Erythroblast (primary cell): ENCODE data around the gene AMELY.
"Not testable (repeated sequence)": the region's sequence is repeated elsewhere in the genome, so short reads cannot be mapped to it uniquely, and the experiment has no call there.

Experiments
- DNase-seq, 2 experiments: peaks; one replicate each; lab custom pipeline; 2025; lab: John Stamatoyannopoulos, UW
- GATA1 ChIP-seq: IDR thresholded peaks from 2 replicates; pipeline ENCODE4 v1.6.1; 2011; ENCODE audit warnings: low read depth, mild to moderate bottlenecking, control low read depth, low read length, moderate library complexity
- POLR2A ChIP-seq: IDR thresholded peaks from 2 replicates; pipeline ENCODE4 v1.6.1; 2011; ENCODE audit warnings: mild to moderate bottlenecking, low read length

Gene AMELY

DNA sequence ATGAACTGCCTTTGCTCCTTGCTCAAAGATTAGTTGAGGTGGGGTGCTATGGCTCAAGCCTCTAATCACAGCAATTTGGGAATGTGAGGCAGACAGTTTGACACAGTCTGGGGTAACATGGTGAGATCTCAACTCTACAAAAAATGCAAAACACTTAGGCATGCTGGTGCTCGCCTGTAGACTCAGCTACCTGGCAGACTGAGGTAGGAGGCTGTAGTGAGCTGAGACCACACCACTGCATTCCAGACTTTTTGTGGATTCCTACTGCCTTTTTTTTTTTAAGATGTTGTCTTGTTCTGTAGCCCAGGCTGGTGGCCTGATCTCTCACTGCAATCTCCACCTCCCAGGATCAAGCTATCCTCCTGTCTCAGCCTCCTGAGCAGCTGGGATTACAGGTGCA, 4.0 kb downstream of the AMELY start:
- no peak for DNase-seq
- TF ChIP-seq POLR2A (no peak), GATA1 (no peak)

DNA sequence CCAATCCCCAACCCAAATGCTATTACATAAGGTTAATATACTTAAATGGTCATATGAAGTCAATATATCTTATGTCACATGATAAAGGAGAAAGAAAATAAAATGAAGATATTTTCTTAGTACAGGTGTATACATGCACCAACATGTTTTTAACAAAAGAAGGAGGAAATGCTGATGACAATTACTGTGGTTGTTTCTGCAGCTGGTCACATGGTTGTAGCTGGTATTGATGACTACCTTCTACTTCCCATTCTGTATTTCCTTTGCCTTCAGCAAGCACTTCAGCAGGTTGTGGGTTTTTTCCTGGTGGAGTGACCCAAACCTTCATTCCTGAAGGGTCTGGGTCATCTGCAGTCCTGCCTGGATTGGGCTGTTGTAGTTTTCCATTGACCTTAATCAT, 9.4 kb downstream of the AMELY start:
- DNase-seq = not testable (repeated sequence)

DNA sequence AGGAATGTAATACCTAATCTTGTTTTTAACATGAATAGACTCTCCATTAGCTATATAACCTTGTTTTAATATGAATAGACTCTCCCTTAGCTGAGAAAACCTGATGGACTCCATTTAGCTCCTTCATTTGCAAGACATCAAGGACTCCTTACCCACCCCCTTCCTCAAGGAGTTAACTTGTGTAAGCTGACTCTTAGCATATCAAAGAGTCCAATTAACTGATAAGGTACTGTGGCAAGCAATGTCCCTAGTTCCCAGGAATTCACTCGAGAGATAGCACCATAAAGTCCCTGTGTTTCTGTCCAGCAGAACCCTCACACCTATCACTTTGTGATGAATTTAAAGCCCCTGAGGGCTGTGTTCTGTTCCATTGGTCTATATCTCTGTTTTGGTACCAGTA, 16.3 kb downstream of the AMELY start:
- TF ChIP-seq POLR2A (no peak), GATA1 (no peak)
- no peak for DNase-seq

DNA sequence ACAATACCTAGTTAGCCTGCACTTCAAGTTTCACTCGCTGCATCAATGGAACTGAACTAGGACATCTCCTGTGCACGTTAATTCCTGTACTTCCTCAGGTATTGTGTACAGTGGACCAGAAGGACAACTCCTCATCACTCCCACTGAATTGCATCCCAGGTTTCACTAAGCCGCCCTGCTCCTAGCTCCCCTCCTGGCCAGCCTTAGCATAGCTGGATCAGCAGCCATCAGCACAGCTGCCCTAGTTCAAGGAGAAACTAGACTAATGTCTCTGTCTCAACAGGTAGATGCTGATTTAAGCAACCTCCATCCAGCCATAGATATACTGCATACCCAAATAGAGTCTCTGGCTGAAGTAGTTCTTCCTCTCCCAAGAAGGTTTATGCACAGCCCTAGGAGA, 17.1 kb downstream of the AMELY start:
- no peak for TF ChIP-seq GATA1
- TF ChIP-seq POLR2A = no peak
- no peak for DNase-seq

DNA sequence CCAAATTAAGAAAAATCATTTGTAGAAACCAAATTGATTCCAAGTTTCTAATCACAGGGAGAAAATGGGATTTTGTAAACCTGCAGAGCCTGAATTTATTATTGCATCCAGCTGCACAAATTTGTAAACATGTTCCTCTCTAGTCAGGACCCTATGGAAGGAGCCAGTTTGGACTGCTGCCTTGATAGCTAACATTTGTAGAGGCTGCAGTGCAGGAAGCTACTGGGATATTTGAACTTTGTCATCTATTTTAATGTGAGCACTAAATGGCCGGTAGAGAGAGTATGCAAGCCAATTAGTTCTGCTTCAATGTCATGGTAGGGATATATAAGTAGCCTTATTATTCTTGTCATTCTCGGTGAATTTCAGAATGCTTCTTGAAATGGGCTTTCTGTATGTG, 62.2 kb downstream of the AMELY start:
- no peak for DNase-seq
- TF ChIP-seq GATA1 = no peak
- no peak for TF ChIP-seq POLR2A

DNA sequence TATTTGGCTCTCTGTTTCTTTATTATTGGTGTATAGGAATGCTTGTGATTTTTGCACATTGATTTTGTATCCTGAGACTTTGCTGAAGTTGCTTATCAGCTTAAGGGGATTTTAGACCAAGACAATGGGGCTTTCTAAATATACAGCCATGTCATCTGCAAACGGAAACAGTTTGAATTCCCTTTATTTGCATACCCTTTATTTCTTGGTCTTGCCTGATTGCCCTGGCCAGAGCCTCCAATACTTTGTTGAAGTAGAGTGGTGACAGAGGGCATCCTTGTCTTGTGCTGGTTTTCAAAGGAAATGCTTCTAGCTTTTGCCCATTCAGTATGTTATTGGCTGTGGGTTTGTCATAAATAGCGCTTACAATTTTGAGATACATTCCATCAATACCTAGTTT, 68.9 kb downstream of the AMELY start:
- not testable (repeated sequence) for DNase-seq
